Mucosa of rectum (tissue), 2 donors: Measurements from ENCODE around the gene RIMKLB.

Source experiments
- H3K27ac ChIP-seq, 2 donors: one replicate each; pipeline ENCODE4 v1.7.0; 2013; ENCODE audit warnings: inconsistent platforms in 2 of 2, low read depth in 2 of 2, low read length in 2 of 2
- H3K27me3 ChIP-seq, 2 donors: one replicate each; pipeline ENCODE4 v1.7.0; 2013; ENCODE audit warnings: low read length in 2 of 2; ENCODE audit not compliant: control insufficient read depth in 2 of 2, insufficient read depth in 2 of 2
- H3K36me3 ChIP-seq, 2 donors: one replicate each; pipeline ENCODE4 v1.7.0; 2013; ENCODE audit warnings: low read length in 2 of 2; ENCODE audit not compliant: control insufficient read depth in 2 of 2, insufficient read depth in 2 of 2
- H3K4me1 ChIP-seq, 2 donors: one replicate each; pipeline ENCODE4 v1.7.0; 2013; ENCODE audit warnings: low read length in 2 of 2, mild to moderate bottlenecking in 1 of 2; ENCODE audit not compliant: control insufficient read depth in 2 of 2, insufficient read depth in 2 of 2
- H3K4me3 ChIP-seq, 2 donors: one replicate each; pipeline ENCODE4 v1.7.0; 2013; ENCODE audit warnings: low read length in 2 of 2
- H3K9ac ChIP-seq, 2 donors: one replicate each; pipeline ENCODE4 v1.7.0; 2013; ENCODE audit warnings: low read length in 2 of 2, low read depth in 1 of 2, mild to moderate bottlenecking in 1 of 2
- H3K9me3 ChIP-seq, 2 donors: one replicate each; pipeline ENCODE4 v1.7.0; 2013; ENCODE audit warnings: low read length in 2 of 2; ENCODE audit not compliant: control insufficient read depth in 2 of 2
- donor health status: healthy.
- donor health status: Normal muscosa, but diverticular disease.

Gene RIMKLB

DNA sequence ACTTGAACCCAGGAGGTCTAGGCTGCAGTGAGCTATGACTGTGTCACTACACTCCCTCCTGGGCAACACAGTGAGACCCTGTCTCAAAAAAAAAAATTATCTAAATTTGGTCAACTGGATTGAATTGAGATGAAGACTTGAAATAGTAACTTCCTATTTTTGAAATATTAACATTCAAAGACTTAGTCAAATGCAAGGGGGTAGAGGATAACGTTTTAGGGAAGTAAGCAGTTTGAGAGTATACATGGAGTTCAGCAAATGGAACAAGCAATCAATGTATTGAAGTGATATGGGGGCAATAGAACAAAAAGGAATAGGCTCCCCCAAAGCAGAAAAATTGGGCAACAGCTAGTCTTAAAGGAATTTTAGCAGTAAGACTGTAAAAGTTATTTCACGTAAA is 30.5 kb upstream of the RIMKLB start:
- Histone ChIP-seq H3K9ac (no peak overlapping the region), H3K27me3 (peaks cover 0 to 3% of the 10 kb centered on the region in 2 donors), H3K4me1 (no peaks in the 10 kb centered on the region), H3K27ac (no peak overlapping the region), H3K36me3 (no peaks in the 10 kb centered on the region), H3K4me3 (no peak overlapping the region), H3K9me3 (no peaks in the 10 kb centered on the region)

DNA sequence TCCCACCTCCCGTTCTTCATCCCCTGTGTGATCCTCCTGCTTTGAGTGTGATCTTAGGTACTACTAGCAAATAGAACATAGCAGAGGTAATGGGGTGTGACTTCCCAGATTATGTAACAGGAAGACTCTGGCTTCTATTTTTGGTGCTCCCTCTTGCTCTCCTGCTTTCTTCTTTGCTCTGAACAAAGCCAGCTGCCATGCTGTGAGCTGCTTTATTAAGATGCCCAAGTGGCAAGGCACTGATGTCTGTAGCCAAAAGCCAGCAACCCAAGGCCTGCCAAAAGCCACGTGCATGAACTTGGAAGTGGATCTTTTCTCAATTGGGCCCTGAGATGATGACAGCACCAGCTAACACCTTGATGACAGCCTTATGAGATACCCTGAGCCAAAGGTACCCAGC is 29.4 kb upstream of the RIMKLB start:
- no peak overlapping the region for H3K4me3 ChIP-seq
- H3K4me1 ChIP-seq = no peaks in the 10 kb centered on the region
- no peaks in the 10 kb centered on the region for H3K36me3 ChIP-seq
- H3K27ac ChIP-seq = no peak overlapping the region
- H3K27me3 ChIP-seq = no peaks in the 10 kb centered on the region
- no peak overlapping the region for H3K9ac ChIP-seq
- H3K9me3 ChIP-seq = no peaks in the 10 kb centered on the region

DNA sequence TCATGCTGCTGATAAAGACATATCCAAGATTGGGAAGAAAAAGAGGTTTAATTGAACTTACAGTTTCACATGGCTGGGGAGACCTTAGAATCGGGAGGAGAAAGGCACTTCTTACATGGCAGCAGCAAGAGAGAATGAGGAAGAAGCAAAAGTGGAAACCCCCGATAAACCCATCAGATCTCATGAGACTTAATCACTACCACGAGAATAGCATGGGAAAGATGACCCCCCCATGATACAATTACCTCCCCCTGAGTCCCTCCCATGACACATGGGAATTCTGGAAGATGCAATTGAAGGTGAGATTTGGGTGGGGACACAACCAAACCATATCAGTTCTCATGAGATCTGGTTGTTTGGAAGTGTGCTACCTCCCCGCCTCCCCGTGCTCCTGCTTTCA is 25.4 kb upstream of the RIMKLB start:
- Histone ChIP-seq H3K27ac (no peak overlapping the region), H3K9me3 (no peaks in the 10 kb centered on the region), H3K9ac (no peak overlapping the region), H3K4me1 (no peaks in the 10 kb centered on the region), H3K4me3 (no peak overlapping the region), H3K36me3 (no peaks in the 10 kb centered on the region), H3K27me3 (no peaks in the 10 kb centered on the region)

GRCh38 chr12:8675591-8676036 is 22.2 kb upstream of the RIMKLB start:
- no peak overlapping the region for H3K4me3 ChIP-seq
- no peaks in the 10 kb centered on the region for H3K36me3 ChIP-seq
- no peaks in the 10 kb centered on the region for H3K4me1 ChIP-seq
- no peaks in the 10 kb centered on the region for H3K27me3 ChIP-seq
- H3K9ac ChIP-seq = no peak overlapping the region
- H3K27ac ChIP-seq = no peak overlapping the region
- no peaks in the 10 kb centered on the region for H3K9me3 ChIP-seq

DNA sequence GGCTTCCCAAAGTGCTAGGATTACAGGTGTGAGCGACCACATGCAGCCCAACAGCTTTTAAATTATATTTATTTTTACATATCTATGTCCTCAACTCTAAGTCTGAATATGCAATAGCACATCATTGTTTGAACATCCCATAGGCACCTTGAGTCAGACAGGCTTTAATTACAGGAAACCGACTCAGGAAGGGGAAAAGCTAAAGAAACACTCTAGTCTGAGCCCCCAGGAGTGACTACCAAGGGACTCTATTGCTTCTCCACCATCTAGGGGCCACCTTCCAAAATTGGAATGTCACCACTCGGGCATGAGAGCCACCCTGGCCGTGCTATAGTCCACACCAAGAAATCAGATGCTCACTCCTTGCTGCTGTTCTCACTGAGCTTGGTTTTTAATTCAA is 21.1 kb upstream of the RIMKLB start:
- Histone ChIP-seq H3K4me3 (no peak overlapping the region), H3K27me3 (no peaks in the 10 kb centered on the region), H3K4me1 (no peaks in the 10 kb centered on the region), H3K9me3 (no peaks in the 10 kb centered on the region), H3K9ac (no peak overlapping the region), H3K27ac (no peak overlapping the region), H3K36me3 (no peaks in the 10 kb centered on the region)

DNA sequence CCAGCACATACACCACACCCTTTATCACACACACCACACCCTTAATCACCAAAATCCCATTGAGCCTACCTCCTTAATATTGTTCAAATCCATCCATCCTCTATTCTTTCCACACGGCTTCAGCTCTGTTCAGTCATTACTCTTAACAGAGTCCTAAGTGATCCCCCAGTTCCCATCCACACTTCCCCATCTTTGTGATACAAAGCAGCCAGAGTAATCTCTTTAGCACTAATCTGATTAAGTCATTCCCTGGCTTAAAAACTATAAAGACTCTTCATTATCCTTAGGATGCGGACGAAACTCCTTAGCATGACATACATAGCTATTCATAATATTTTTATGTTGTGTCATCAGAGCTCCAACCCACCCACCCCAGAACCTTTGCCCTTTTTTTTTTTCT is 20.4 kb upstream of the RIMKLB start:
- Histone ChIP-seq H3K4me1 (no peaks in the 10 kb centered on the region), H3K27me3 (no peaks in the 10 kb centered on the region), H3K27ac (no peak overlapping the region), H3K4me3 (no peak overlapping the region), H3K9ac (no peak overlapping the region), H3K9me3 (no peaks in the 10 kb centered on the region), H3K36me3 (no peaks in the 10 kb centered on the region)

DNA sequence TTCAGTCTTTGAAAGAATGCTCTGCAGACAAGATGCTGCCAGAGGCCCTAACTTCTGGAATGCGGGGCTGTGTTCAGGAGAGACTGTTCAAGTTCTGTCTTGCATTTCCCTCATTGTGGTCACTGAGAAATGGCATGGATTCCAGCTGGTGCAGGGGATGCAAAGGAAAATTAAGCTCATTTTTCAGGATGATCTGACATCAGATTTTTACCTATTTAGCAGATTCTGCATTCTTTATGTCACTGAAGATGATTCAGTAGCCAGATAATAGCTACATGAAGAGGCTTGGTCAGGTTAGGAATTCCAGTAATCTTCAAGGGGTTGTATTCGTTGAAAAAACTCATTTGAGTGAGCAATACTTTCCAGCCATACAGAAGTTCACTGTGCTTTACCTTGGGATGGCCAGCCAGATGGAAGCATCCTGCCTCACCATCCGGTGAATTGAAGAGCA is 19.1 kb upstream of the RIMKLB start:
- Histone ChIP-seq H3K36me3 (no peaks in the 10 kb centered on the region), H3K27ac (no peak overlapping the region), H3K4me1 (no peaks in the 10 kb centered on the region), H3K9ac (no peak overlapping the region), H3K9me3 (no peaks in the 10 kb centered on the region), H3K27me3 (no peaks in the 10 kb centered on the region), H3K4me3 (no peak overlapping the region)

DNA sequence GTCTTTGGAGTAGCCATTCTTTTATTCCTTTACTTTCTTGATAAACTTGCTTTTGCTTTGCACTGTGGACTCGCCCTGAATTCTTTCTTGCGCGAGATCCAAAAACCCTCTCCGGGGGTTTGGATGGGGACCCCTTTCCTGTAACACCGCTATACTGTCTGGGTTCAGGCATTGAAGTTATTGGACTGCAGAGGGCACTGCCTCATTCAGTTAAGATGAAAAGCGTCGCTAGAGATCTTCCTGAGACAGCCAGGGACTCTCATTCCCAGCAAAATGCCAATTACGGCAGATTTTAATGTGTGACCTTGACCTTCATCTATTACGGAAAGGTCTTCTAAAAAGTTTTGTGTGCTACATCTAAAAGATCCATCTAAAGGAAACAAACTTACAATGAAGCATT is 17.3 kb upstream of the RIMKLB start:
- Histone ChIP-seq H3K27me3 (no peaks in the 10 kb centered on the region), H3K4me3 (no peak overlapping the region), H3K9me3 (no peaks in the 10 kb centered on the region), H3K9ac (no peak overlapping the region), H3K4me1 (no peaks in the 10 kb centered on the region), H3K36me3 (no peaks in the 10 kb centered on the region), H3K27ac (no peak overlapping the region)

DNA sequence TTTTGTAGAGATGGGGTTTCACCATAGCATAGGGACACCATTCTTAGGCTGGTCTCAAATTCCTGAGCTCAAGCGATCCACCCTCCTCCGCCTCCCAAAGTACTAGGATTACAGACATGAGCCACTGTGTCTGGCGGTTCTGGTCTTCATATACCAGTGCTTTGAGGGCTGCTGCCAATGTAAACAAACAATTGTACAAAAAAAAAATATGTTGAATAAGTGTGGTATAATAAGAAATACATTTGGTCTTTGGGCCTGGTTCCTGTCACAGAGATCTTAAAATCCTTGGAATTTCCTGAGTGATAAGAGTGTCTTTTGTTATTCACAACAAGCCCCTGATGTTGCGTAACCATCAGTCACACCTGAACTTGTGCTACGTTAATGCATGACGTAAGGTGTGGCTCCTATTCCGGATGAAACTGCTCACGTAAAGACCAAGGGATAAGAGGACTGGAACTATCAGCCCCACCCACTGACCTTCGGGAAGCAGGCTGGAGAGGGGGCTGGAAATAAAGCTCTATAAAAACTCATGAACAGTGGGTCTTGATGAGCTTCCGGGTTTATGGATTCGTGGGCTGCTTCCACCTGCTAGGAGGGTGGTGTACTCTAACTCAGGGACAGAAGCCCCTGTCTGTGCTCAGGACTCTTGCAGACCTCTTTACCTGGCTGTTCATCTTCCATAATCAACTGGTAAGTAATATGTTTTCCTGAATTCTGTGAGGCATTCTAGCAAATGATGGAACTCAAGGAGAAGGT is 16.5 kb upstream of the RIMKLB start:
- no peaks in the 10 kb centered on the region for H3K36me3 ChIP-seq
- H3K4me1 ChIP-seq = no peaks in the 10 kb centered on the region
- H3K4me3 ChIP-seq = no peak overlapping the region
- no peak overlapping the region for H3K9ac ChIP-seq
- H3K9me3 ChIP-seq = no peaks in the 10 kb centered on the region
- H3K27me3 ChIP-seq = no peaks in the 10 kb centered on the region
- no peak overlapping the region for H3K27ac ChIP-seq

GRCh38 chr12:8685051-8685450 is 12.7 kb upstream of the RIMKLB start:
- no peaks in the 10 kb centered on the region for H3K4me1 ChIP-seq
- no peak overlapping the region for H3K27ac ChIP-seq
- H3K9me3 ChIP-seq = no peaks in the 10 kb centered on the region
- H3K27me3 ChIP-seq = no peaks in the 10 kb centered on the region
- no peak overlapping the region for H3K9ac ChIP-seq
- H3K4me3 ChIP-seq = no peak overlapping the region
- H3K36me3 ChIP-seq = no peaks in the 10 kb centered on the region
